HG03060 (cell line): Measurements from ENCODE around the gene UBE3B.

Source experiments
- ATAC-seq: cut with Tn5 transposase; IDR thresholded peaks from one replicate; pipeline ENCODE4 v1.9.1; 2021; ENCODE audit warnings: low read depth, moderate number of reproducible peaks; ENCODE audit not compliant: unreplicated experiment

The UBE3B gene

DNA sequence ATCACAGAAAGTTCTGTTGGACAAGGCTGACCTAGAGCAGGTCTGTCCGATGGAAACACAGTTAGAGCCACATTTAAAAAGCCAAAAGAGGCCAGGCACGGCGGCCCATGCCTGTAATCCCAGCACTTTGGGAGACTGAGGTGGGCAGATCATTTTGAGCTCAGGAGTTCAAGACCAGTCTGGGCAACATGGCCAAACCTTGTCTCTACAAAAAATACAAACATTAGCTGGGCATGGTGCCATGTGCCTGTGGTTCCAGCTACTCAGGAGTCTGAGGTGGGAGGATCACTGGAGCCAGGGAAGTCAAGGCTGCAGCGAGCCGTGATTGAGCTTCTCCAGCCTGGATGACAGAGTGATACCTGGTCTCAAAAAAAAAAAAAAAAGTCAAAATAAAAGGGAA, 14.9 kb downstream of the UBE3B start:
- ATAC-seq: no peak

DNA sequence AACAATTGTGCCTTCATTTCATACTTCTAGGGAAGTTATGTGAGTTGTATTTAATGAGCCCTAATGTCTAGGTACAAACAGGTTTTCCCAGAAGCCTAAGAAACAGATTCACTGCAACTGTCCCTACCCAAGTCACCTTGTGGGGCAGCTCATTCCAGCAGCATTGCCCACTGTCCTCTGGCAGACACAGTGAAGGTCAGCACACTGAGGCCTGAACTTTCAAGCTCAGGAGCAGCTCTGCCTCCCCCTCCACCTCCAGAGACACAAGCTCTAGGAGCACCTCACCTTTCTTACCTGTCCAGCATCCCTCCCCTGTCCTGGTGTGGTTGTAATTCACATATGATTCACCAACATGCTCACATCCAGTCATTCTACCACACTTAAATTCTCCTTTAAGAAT, 15.7 kb downstream of the UBE3B start:
- no peak for ATAC-seq

DNA sequence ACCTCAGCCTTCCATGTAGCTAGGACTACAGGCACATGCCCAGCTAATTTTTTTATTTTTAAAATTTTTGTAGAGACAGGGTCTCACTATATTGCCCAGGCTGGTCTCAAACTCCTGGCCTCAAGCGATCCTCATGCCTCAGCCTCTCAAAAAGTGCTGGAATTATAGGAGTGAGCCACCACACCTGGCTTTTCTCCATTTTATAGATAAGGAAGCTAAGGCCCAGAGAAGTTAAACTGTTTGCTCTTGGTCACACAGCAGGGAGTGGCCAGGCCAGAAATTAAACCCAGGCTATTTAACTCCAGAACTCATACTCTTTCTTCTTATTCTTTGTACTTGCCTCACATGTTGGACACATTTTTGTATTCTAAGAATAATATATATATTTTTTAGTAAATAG, 16.5 kb downstream of the UBE3B start:
- ATAC-seq: no peak

DNA sequence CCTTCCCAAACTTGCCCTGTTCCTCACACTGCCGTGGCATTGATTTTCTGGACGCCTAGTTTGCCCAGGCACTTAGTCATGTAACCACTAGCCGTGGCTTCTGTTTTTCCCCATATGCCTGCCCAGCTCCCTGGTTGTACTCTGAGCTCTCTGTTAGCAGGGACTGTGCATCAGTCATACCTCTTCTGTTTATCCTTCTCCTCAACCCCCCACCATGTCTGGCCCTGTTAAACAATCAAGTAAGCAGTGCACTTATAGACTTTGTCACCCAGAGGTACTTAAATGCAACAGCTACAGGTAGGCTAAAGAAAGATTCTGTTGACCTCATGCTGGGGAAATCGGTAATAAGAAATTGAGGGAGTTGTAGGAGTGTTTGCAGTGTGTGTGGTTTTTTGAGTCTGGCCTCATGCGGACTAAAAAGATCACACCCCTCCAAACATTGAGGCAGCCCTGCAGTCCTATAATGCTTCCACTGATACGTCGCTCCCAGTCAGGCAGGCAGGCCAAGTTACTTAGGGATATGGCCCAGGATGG, 17.0 kb downstream of the UBE3B start:
- no peak for ATAC-seq

DNA sequence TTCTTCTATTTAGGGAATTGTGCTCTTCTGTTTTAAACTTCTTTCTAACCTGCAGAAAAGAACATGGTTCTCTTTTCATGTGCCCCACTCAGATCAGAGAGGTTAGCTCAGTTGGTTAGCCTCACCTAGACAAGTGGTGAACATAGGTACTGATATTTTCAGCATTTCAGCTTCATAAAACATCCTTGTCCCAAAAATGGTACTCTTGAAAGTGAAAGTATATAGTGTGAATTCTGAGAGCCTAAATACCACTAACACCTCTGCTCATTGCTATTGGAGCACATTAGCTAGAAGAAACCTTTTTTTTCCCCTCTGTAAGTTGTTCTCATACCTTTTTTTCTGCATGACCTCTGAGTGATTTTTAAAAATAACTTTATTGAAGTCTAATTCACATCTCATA, 17.6 kb downstream of the UBE3B start:
- no peak for ATAC-seq

DNA sequence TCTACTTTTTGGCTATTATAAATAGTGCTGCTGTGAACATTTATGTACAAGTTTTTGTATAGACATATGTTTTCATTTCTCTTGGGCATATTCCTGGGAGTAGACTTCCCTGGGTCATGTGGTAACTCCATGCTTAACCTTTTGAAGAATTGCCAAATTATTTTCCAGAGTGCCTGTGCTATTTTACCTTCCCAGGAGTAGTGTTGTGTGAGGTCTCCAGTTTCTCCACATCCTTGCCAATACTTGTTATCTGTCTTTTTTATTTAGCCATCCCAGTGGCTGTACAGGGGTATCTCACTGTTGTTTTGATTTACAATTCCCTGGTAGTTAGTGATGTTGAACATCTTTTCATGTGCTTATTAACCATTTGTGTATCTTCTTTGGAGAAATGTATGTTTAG, 18.9 kb downstream of the UBE3B start:
- no peak for ATAC-seq

DNA sequence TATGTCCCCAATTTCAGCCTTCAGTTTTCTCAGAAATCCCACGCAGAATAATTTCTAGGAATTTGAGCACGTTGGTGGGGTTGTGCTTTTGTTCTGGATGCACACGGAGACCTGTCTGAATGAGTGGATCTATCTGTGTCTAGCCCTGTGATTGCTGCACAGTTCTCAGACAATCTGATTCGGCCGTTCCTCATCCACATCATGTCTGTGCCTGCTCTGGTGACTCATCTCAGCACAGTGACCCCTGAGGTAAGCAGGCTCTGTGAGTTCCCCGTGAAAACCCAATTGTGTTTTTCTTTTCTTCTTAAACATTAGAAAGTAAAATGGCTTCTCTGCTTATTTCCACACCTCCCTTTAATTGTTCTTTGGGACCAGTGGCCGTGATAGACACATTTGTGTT, 20.2 kb downstream of the UBE3B start:
- no peak for ATAC-seq

DNA sequence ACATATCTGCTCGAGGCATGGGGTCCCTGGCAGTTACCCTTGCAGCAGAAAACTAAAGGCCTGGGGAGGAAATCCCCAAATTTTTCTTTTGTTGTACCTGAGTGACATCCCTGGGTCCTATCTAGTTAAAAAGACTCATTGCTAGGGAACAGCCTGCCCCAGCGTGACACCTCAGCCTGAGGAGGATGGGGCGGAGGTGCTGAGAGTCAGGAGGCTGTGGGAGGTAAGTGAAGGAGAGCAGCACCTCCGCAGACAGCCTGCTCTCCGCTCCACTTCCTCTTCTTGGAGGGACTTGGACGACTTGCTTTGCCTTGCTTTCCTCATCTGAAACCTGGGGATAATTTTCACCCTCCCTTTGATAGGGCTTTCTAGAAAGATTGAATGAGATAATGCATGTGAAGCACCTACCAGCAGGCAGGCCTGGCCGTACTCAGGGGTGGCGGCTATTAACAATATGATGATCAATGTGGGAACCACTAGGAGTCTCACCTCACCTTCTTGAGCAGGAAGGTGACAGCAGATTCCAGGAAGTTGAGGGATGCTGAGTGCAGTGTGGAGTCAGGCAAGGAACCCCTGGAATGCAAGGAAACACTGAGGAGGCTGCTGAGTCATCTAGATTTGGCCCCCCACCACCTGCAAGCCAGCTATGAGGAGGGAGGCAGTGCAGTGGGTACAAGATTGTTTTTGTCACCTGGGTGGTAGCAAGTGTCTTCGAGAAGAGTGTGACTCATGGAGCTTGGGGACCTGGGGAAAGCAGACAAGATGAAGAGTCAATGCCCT, 23.2 kb downstream of the UBE3B start:
- no peak for ATAC-seq

DNA sequence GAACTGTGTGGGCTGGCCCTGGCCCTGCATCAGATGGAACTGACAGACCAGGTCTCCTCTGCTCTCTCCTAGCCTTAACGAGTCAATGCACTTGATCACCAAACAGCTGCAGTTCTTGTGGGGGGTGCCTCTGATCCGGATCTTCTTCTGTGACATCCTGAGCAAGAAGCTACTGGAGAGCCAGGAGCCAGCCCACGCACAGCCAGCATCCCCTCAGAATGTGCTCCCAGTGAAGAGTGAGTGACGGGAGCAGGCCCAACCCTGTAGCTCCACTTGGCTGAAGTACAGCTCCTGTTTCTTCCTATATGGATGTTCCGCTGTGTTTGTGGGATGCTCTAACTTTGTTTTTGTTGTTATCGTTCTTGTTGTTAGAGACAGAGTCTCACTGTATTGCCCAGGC, 23.9 kb downstream of the UBE3B start:
- ATAC-seq: no peak

DNA sequence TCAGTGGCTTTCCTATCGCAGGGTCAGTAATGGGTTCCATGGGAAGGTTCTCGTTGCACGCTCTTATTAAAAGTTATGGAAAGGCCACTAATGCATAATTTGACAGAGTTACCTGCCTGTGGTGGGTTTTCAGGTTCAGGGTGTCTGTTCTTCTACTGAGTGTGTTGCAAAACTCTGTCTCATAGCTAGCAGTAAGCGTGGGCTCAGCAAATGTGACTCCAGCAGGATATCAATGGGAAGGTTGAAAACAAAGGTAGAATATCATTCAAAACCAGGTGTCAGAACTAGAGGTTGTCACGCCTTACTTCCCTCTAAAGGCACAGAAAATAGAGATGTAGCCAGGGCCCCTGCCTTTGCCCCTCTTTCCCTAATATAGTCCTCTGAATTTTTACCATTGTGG, 24.9 kb downstream of the UBE3B start:
- ATAC-seq: no peak

DNA sequence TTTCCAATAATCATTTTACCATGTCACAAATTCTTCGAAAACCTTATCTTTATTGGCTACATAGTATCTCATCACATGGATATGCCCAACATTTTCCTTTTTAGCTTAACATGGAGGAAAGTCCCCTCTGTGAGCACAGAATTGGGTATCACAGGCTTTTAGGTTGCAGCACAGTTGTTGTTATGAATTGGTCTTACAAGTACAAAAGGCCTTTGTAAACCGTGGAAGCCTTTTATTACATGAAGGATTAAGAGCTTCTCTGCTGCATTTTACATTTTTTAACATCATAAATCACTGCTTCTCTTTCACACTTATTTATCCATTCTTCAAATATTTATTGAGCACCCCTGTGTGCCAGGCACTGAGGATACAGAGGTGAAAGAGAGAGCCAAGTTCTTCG, 26.2 kb downstream of the UBE3B start:
- ATAC-seq: no peak

DNA sequence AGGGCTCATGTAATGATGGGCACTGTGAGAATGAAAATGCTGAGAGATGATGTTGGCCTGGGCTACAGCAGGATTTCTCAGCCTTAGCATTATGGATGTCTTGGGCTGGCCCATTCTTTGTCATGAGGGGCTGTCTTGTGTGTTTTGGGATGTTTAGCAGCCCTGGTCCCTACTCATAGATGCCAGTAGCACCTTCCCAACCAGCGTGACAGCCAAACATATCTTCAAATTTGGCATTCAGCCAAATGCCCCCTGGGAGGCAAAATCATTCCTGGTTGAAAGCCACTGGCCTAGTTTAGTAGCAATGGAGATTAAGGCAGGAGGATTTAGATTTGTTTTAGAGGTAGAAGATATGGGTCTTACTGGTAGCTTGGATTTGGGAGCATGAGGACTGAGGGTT, 26.6 kb downstream of the UBE3B start:
- ATAC-seq: no peak

DNA sequence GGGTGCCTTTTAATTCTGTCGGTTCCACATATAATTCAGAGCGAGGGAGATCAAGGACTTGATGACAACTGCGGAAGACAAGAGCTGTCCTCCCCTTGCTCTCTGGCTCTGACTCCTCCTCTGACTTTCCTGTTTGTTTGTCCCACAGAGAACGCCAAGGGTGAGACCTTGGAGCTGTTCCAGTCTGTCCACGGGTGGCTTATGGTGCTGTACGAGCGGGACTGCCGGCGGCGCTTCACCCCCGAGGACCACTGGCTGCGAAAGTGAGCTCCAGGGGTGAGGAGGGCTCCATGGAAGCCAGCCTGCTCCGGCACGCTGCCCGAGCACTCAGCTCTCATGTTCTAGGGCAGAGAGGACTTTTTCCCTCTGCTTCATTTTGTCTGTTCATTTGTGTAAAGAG, 32.8 kb downstream of the UBE3B start:
- ATAC-seq: no peak

DNA sequence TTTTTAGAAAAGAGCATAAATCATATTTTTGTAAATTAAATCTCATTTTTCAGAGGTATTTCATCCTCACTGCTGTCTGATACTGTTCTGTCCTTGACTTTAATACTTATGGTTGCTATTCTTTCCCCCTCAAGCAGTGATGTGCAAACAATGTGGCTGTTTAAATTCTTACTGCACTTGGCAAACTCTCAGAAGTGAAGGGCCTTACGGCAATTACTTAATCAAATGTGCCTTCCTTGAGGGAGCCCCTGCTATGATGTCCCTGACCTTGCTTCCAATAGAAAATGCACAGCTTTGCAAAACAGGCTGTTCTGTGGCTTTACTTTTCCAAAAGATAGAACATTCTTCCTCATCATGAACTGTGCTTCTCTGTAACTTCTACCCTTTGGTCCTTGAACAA, 35.2 kb downstream of the UBE3B start:
- ATAC-seq: no peak

DNA sequence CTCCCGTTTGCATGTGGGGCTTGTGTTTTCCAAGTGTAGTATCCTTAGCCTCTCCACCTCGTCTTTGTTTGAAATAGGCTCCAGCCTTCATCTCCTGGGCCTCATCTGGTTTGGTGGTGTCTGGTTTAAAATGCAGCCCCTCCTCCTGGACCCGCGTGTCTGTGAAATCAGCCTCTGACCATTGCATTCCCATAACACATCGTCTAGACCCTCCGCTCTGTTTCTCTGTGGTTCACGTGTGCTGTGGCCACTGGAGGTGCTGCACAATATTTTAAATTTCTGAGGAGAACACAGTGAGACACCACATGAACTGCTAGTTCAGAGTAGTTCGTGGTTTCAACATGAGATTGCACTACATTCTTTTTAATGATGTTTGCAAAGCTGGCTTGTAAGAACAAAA, 35.6 kb downstream of the UBE3B start:
- no peak for ATAC-seq

DNA sequence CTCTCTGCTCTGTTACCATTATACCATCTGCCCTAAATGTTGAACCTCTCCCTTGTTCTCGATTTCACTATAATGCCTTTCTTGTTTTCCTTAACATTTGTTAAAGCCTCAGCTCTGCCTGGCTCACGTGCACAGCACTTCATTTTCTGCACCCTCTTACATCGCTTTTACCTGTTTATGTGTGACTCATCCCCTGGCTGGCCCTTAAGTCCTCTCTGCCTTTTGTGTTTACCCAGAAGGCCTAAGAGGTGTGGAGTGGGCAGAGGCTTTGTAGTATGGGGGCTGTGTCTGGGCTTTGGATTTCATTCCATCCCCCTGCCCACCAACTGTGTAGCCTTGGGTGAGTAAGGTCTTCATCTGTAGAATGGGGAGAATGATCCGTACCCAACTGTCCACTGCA, 36.5 kb downstream of the UBE3B start:
- ATAC-seq: no peak

DNA sequence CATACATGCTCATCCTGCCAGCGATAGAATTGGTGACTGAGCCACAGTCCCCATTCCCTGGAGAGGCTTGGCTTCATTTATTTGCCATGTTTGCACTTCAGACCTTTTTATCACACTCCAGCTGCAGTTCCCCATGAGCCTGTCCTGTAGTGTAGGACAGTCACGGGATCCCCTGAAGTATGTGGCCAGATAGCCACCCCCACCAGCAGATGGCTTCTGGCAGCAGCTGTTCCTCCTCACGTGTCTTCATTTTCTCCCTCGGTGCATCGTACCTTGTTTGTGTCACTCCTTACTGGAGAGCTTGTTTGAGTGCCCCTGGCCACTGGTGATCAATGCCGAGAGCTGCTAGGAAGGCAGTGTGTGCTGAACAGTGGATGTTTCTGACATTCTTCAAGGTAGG, 40.2 kb downstream of the UBE3B start:
- ATAC-seq: no peak

DNA sequence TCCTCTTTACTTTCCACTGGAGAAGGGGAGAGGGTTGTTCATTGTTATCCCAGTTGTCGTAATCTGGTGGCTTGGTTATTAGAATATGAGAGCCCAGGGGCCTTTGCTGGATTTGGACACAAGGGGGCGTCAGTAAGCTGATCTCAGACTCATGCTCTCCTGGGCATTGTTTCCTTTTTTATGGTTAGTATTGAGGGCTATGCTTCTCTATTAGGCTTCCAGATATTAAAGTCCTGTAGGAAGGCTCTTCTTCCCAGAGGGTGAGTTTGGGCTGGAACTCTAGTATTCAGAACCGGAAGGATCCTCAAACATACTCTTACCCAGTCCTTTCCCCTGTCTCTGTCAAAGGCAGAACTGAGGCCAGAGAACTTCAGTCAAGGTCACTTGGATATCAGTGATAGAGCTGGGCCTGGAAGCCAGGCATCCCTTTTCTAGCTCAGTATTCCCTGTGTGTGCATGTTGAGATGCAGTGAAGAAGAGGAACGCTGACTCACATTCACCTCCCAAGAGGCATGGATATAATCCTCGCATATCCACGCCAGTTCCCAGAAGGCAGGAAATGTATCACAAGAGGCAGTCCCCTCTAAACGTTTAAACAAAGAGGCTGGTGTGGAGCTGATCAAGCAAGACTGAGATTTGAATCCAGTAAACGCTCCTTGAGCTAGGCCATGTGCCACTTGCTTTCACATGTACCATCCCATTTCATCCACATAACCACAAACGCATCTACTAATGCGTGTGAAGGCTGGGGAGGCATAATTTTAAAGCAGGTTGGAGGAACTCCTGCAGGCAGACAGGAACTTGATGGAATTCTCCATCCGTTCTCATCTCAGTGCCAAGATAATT, 41.6 kb downstream of the UBE3B start:
- no peak for ATAC-seq

DNA sequence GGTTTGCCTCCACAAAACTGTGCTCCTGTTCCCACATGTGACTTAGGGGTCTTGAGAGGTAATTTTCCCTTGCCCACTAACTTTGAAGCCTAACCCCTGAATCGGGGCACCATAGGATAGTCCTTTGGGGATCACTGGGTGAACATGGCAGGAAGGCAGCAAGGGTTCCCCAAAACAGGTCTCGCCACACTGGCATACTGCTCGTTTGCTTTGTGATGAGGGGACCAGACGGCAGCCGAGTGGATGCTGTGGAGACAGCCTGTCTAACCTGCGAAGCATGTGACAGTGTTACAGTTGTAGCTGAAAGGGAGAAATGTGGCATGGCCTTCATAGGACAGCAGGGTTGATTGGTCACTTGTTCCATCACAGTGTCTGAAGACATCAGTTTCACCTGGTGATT, 42.4 kb downstream of the UBE3B start:
- ATAC-seq: no peak

DNA sequence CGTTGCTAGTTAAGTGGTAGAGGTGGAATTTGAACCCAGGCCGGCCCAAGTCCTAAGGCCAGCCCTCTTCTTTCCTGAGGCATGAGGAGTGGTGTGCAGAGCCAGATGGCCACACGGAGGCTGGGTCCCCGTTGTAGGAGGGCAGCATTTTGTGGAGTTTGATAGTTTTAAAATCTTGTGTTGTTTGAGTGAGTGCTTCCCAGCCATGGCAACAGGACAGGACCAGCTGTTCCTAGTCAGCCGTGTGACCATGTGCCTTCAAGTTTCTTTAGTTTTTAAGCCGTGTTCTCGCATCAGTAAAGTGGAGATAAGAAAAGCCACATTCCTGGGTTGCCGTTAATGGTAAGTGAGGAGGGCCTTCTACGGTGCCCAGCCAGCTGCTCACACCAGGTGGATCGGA, 44.4 kb downstream of the UBE3B start:
- no peak for ATAC-seq

DNA sequence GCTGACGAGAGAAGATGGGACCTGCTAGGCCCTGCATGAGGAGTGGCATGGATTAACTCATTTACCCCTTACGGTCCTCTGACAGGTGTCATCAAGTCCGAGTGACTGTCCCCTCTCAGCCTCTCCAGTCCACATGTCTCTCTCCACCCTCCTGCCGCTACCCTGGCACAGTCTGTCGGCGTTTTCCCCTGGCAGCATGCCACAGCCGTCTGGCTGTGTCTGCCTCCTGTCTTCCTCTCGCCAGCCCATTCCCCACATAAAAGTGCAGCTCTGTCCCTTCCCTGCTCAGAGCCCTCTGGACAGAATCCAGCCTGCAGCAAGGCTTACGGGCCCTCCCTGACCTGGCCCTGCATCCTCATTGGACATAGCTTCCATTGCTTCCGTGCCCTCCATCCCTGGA, 45.6 kb downstream of the UBE3B start:
- no peak for ATAC-seq

DNA sequence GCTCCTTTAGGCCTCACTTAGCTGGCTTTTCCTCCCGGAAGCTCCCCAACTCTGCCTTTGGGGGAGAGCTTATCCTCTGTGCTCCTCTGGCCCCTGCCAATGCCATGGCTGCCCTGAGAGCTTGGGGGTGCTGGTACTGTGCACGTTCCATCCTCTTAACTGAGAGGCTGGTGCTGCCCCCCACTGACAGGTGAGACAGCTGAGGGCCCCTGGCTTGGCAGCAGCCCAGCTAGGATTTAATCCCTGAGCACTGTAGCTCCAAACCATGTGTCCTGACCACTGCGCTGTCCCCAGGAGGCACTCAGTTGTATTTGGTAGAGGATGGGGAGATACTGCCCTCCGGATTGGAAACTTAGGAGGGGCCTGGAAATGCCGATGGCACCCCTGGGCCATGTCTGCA, 46.1 kb downstream of the UBE3B start:
- no peak for ATAC-seq
